WTC11 (cell line): Measurements from ENCODE around the gene HSPA4.
"Not testable (repeated sequence)": the region's sequence is repeated elsewhere in the genome, so short reads cannot be mapped to it uniquely, and the experiment has no call there.

ENCODE experiments used
- CTCF ChIP-seq: fragments of 200-600 bp; IDR thresholded peaks from 2 replicates; pipeline ENCODE4 v1.8.0; 2022; ENCODE audit warnings: antibody characterized with exemption
- E2F1 ChIP-seq: sonication (generic); formaldehyde crosslinking; IDR thresholded peaks from 2 replicates; pipeline ENCODE4 v1.8.0; 2022; ENCODE audit warnings: mild to moderate bottlenecking, missing genetic modification reagents
- FOXP4 ChIP-seq: sonication (generic); formaldehyde crosslinking; IDR thresholded peaks from 2 replicates; pipeline ENCODE4 v1.8.0; 2022; ENCODE audit warnings: mild to moderate bottlenecking, missing genetic modification reagents
- HMGXB4 ChIP-seq: sonication (generic); formaldehyde crosslinking; IDR thresholded peaks from 2 replicates; pipeline ENCODE4 v1.8.1; 2023; ENCODE audit warnings: mild to moderate bottlenecking, moderate library complexity, missing genetic modification reagents
- NR3C1 ChIP-seq: sonication (generic); formaldehyde crosslinking; conservative IDR thresholded peaks from 2 replicates; pipeline ENCODE4 v1.8.1; 2023; ENCODE audit warnings: low read depth, mild to moderate bottlenecking, missing genetic modification reagents
- OVOL2 ChIP-seq: fragments of 250-450 bp; sonication (Bioruptor Pico); IDR thresholded peaks from 2 replicates; pipeline ENCODE4 v1.9.0; 2021; ENCODE audit warnings: mild to moderate bottlenecking, borderline replicate concordance
- PRDM15 ChIP-seq: sonication (generic); formaldehyde crosslinking; IDR thresholded peaks from 2 replicates; pipeline ENCODE4 v1.8.0; 2022; ENCODE audit warnings: missing genetic modification reagents
- SP1 ChIP-seq: sonication (generic); formaldehyde crosslinking; conservative IDR thresholded peaks from 2 replicates; pipeline ENCODE4 v1.8.1; 2022; ENCODE audit warnings: missing genetic modification reagents
- ZNF121 ChIP-seq: sonication (generic); formaldehyde crosslinking; IDR thresholded peaks from 2 replicates; pipeline ENCODE4 v1.8.0; 2023; ENCODE audit warnings: missing genetic modification reagents
- ZNF512 ChIP-seq: sonication (generic); formaldehyde crosslinking; IDR thresholded peaks from 2 replicates; pipeline ENCODE4 v1.8.1; 2022; ENCODE audit warnings: missing genetic modification reagents, borderline replicate concordance

- TF ChIP-seq E2F1; CTCF; HMGXB4; SP1 (CRISPR knock-in tag); NR3C1 (CRISPR knock-in tag); ZNF512 (CRISPR knock-in tag); ZNF121 (CRISPR knock-in tag); FOXP4 (CRISPR knock-in tag); PRDM15 (CRISPR knock-in tag); OVOL2 (CRISPR knock-in tag): not testable (repeated sequence)
These were observed 81.4 kb downstream of the HSPA4 start for GRCh38 chr5:133133241-133133640.
